Testis (tissue), 3 donors: ENCODE measurements around the gene MAGEA3. TPM values are rescaled to one million over a fixed set of nuclear protein-coding genes. Genes with fewer than 3 reads are reported as not detected.
"Not testable (repeated sequence)": the region's sequence is repeated elsewhere in the genome, so short reads cannot be mapped to it uniquely, and the experiment has no call there.

Experiments
- DNase-seq: peaks from one replicate; pipeline ENCODE4 v3.0.0-alpha.2; 2019
- H3K27ac ChIP-seq, 2 donors: fragments of 200-600 bp; sonication (generic); one replicate each; pipeline ENCODE4 v1.5.1; 2019
- H3K27me3 ChIP-seq: fragments of 200-600 bp; sonication (generic); one replicate; pipeline ENCODE4 v1.5.1; 2019
- H3K36me3 ChIP-seq: fragments of 200-600 bp; sonication (generic); one replicate; pipeline ENCODE4 v1.5.1; 2017; ENCODE audit warnings: low read depth; ENCODE audit errors: missing control alignments
- H3K4me1 ChIP-seq: fragments of 200-600 bp; sonication (generic); one replicate; pipeline ENCODE4 v1.5.1; 2019
- H3K4me3 ChIP-seq, 2 donors: fragments of 200-600 bp; sonication (generic); one replicate each; pipeline ENCODE4 v1.5.1; 2017 to 2019
- H3K9me3 ChIP-seq: fragments of 200-600 bp; sonication (generic); one replicate; pipeline ENCODE4 v1.5.1; 2017
- POLR2A ChIP-seq: fragments of 450-650 bp; IDR thresholded peaks from one replicate; pipeline ENCODE4 v1.6.1; 2017; ENCODE audit warnings: antibody characterized with exemption, mild to moderate bottlenecking, moderate library complexity
- WGBS, 2 donors: methylation state at CpG; one replicate each; pipeline ENCODE4 v1.1.5; 2018; 5-methylcytosine and 5-hydroxymethylcytosine counted together
- intact Hi-C: fragments of 100-400 bp; cut with DNase I; formaldehyde crosslinking; loops from one replicate; pipeline ENCODE4 v1.15.1; 2023; ENCODE audit warnings: low total_unique reads
- polyA plus RNA-seq: library from polyadenylated mRNA; stranded (reverse); fragments of 350-450 nt; fragmentation: Illumina TruSeq; extraction: RNeasy Lipid Tissue Mini Kit (QIAGEN cat#74804); gene quantifications from one replicate; pipeline ENCODE4 v1.2.3, GENCODE V29; 2014; ENCODE audit warnings: low read depth, low replicate concordance; ENCODE audit not compliant: insufficient read depth
- total RNA-seq, 2 donors: library from RNA; depleted of rRNA; stranded (reverse); fragments of >200 nt; gene quantifications; one replicate each; pipeline ENCODE4 v1.2.3, GENCODE V29; 2016
- TF ChIP-seq, protein P1 (sequence below), 3 experiments: fragments of 450-650 bp in 2 of 3; fragments of 200-600 bp in 1 of 3; sonication (generic) in 1 of 3; IDR thresholded peaks; one replicate each; pipeline ENCODE4 v1.5.1; 2016 to 2019; ENCODE audit warnings: antibody characterized with exemption in 3 of 3, mild to moderate bottlenecking in 2 of 3, moderate library complexity in 1 of 3

MAGEA3 gene
- total and polyA plus RNA-seq, 3 donors from 2014 or later: 16.0 to 16.3 (median 16.1) TPM

DNA sequence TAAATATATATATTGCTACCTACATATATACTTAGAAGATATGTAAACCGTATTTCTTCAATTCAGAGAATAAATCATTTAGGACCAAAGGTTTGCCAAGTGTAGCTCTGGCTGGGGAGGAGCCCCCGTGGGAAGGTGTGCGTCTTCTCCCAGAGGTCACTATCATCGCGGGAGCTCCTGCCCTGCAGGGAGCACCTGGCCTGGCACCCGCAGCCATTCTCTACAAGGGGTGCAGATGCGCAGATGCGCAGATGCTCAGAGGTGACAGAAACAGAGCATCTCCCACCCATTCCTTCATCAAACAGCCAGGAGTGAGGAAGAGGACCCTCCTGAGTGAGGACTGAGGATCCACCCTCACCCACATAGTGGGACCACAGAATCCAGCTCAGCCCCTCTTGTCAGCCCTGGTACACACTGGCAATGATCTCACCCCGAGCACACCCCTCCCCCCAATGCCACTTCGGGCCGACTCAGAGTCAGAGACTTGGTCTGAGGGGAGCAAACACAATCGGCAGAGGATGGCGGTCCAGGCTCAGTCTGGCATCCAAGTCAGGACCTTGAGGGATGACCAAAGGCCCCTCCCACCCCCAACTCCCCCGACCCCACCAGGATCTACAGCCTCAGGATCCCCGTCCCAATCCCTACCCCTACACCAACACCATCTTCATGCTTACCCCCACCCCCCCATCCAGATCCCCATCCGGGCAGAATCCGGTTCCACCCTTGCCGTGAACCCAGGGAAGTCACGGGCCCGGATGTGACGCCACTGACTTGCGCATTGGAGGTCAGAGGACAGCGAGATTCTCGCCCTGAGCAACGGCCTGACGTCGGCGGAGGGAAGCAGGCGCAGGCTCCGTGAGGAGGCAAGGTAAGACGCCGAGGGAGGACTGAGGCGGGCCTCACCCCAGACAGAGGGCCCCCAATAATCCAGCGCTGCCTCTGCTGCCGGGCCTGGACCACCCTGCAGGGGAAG is 15.5 kb downstream of the MAGEA3 start, which contains the start of gene MAGEA2B:
Gene MAGEA2B (plus strand): TSS at position 814 of the 973 bp plus-strand sequence. CDS start 2,479 bp downstream, outside the sequence.
- intact Hi-C loops, H3K27me3 ChIP-seq, H3K4me3 ChIP-seq, DNase-seq, H3K4me1 ChIP-seq, H3K36me3 ChIP-seq, H3K27ac ChIP-seq, H3K9me3 ChIP-seq: not testable (repeated sequence)
- no CpG with 5 or more reads among the region's 35 CpGs for WGBS, 2 donors

DNA sequence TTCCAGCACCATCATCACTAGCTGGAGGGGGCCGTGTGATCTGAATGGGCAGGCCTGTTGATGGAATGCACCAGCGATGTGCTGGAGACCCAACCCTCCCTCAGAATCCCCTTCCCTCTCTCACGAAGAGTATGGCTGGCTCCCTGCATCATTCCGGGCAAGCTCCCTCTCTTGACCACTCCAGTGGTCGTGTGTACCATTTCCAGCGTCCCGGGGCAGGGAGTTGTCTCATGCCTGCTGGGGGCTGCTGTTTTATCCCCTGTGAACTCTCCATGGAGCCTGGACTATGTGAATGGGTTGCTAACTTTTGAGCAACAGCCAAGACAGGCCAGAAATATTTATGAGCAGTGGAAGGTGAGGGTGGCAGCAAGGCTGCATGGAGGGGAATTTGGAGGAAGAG is 26.8 kb downstream of the MAGEA3 start:
- H3K9me3 ChIP-seq: no peaks in the 10 kb centered on the region
- TF ChIP-seq POLR2A: no peak
- TF ChIP-seq, protein P1, sequence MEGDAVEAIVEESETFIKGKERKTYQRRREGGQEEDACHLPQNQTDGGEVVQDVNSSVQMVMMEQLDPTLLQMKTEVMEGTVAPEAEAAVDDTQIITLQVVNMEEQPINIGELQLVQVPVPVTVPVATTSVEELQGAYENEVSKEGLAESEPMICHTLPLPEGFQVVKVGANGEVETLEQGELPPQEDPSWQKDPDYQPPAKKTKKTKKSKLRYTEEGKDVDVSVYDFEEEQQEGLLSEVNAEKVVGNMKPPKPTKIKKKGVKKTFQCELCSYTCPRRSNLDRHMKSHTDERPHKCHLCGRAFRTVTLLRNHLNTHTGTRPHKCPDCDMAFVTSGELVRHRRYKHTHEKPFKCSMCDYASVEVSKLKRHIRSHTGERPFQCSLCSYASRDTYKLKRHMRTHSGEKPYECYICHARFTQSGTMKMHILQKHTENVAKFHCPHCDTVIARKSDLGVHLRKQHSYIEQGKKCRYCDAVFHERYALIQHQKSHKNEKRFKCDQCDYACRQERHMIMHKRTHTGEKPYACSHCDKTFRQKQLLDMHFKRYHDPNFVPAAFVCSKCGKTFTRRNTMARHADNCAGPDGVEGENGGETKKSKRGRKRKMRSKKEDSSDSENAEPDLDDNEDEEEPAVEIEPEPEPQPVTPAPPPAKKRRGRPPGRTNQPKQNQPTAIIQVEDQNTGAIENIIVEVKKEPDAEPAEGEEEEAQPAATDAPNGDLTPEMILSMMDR (IDR thresholded peaks at IDR 0.05): no peak
- 88 to 93% methylated on average over 4 to 7 of the region's 7 CpGs for WGBS, 2 donors
- no peak overlapping the region for H3K4me3 ChIP-seq
- H3K36me3 ChIP-seq: no peaks in the 10 kb centered on the region
- H3K4me1 ChIP-seq: no peaks in the 10 kb centered on the region
- no peak for DNase-seq
- H3K27me3 ChIP-seq: no peaks in the 10 kb centered on the region
- no peak overlapping the region for H3K27ac ChIP-seq
- intact Hi-C loops: no loop called here

DNA sequence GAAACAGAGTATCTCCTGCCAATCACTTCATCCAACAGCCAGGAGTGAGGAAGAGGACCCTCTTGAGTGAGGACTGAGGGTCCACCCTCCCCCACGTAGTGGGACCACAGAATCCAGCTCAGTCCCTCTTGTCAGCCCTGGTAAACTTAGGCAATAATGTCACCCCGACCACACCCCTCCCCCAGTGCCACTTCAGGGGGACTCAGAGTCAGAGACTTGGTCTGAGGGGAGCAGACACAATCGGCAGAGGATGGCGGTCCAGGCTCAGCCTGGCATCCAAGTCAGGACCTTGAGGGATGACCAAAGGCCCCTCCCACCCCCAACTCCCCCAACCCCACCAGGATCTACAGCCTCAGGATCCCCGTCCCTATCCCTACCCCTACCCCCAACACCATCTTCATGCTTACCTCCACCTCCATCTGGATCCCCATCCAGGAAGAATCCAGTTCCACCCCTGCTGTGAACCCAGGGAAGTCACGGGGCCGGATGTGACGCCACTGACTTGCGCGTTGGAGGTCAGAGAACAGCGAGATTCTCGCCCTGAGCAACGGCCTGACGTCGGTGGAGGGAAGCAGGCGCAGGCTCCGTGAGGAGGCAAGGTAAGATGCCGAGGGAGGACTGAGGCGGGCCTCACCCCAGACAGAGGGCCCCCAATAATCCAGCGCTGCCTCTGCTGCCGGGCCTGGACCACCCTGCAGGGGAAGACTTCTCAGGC is 34.8 kb downstream of the MAGEA3 start, which contains the start of the genes CSAG1 and MAGEA12:
Gene CSAG1 (minus strand): TSS at position 461 of the 715 bp plus-strand sequence. CDS start 1,261 bp downstream, outside the sequence.
Gene MAGEA12 (plus strand): TSS at position 497 of the 715 bp plus-strand sequence. CDS start 2,405 bp downstream, outside the sequence.
- DNase-seq: peak; percentile 57
- Histone ChIP-seq H3K27ac (no peak within 1 kb of the TSS), H3K4me1 (no peaks in the 10 kb centered on the region), H3K4me3 (no peak within 1 kb of the TSS), H3K27me3 (no peaks in the 10 kb centered on the region), H3K9me3 (no peaks in the 10 kb centered on the region), H3K36me3 (no peaks in the 10 kb centered on the region)
- intact Hi-C loops: no loop called here
- 83 to 90% methylated on average over 4 to 5 of the region's 21 CpGs for WGBS, 2 donors
- TF ChIP-seq POLR2A: no peak
- TF ChIP-seq, protein P1 (IDR thresholded peaks at IDR 0.05): no peak

DNA sequence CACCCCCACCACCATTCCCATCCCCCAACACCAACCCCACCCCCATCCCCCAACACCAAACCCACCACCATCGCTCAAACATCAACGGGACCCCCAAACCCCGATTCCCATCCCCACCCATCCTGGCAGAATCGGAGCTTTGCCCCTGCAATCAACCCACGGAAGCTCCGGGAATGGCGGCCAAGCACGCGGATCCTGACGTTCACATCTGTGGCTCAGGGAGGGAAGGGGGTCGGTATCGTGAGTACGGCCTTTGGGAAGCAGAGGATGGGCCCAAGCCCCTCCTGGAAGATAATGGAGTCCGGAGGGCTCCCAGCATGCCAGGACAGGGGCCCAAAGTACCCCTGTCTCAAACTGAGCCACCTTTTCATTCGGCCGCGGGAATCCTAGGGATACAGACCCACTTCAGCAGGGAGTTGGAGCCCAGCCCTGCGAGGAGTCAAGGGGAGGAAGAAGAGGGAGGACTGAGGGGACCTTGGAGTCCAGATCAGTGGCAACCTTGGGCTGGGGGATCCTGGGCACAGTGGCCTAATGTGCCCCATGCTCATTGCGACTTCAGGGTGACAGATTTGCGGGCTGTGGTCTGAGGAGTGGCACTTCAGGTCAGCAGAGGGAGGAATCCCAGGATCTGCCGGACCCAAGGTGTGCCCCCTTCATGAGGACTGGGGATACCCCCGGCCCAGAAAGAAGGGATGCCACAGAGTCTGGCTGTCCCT is 35.7 kb downstream of the MAGEA3 start:
- 69 to 87% methylated on average over 9 of the region's 22 CpGs for WGBS, 2 donors
- DNase-seq, H3K4me3 ChIP-seq, H3K4me1 ChIP-seq, H3K36me3 ChIP-seq, H3K27ac ChIP-seq, H3K9me3 ChIP-seq, intact Hi-C loops, H3K27me3 ChIP-seq: not testable (repeated sequence)

DNA sequence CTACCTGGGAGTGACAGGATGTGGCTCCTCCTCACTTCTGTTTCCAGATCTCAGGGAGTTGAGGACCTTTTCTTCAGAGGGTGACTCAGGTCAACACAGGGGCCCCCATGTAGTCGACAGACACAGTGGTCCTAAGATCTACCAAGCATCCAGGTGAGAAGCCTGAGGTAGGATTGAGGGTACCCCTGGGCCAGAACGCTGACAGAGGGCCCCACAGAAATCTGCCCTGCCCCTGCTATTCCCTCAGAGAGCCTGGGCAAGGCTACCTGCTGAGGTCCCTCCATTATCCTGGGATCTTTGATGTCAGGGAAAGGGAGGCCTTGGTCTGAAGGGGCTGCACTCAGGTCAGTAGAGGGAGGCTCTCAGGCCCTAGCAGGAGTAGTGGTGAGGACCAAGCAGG is 36.5 kb downstream of the MAGEA3 start:
- 94% methylated on average over 2 of the region's 2 CpGs; no CpG with 5 or more reads in 1 of the 2 donors for WGBS, 2 donors
- H3K9me3 ChIP-seq: no peaks in the 10 kb centered on the region
- no peak overlapping the region for H3K27ac ChIP-seq
- DNase-seq: no peak
- H3K4me3 ChIP-seq: no peak overlapping the region
- no peaks in the 10 kb centered on the region for H3K4me1 ChIP-seq
- intact Hi-C loops: no loop called here
- H3K27me3 ChIP-seq: no peaks in the 10 kb centered on the region
- no peaks in the 10 kb centered on the region for H3K36me3 ChIP-seq
- no peak for TF ChIP-seq POLR2A
- TF ChIP-seq, protein P1 (IDR thresholded peaks at IDR 0.05): no peak
